Raji (cell line): Measurements from ENCODE around the gene NR4A1.

ENCODE experiments used
- POLR2A ChIP-seq: IDR thresholded peaks from 2 replicates; pipeline ENCODE4 v1.6.1; 2011; ENCODE audit warnings: low read depth, low read length, control low read depth; ENCODE audit not compliant: insufficient read depth

Gene NR4A1

GRCh38 chr12:52011602-52012214 is 39.5 kb upstream of the NR4A1 start:
- TF ChIP-seq POLR2A = no peak

- TF ChIP-seq POLR2A = no peak
These were observed 37.5 kb upstream of the NR4A1 start for GRCh38 chr12:52013626-52014310.

- TF ChIP-seq POLR2A = no peak
These were observed 36.4 kb upstream of the NR4A1 start for GRCh38 chr12:52014567-52015530.

GRCh38 chr12:52015532-52016041 is 35.7 kb upstream of the NR4A1 start:
- TF ChIP-seq POLR2A = no peak

GRCh38 chr12:52018433-52019112 is 32.7 kb upstream of the NR4A1 start:
- no peak for TF ChIP-seq POLR2A

GRCh38 chr12:52019113-52019770 is 32.0 kb upstream of the NR4A1 start:
- no peak for TF ChIP-seq POLR2A

GRCh38 chr12:52020539-52021336 is 30.5 kb upstream of the NR4A1 start:
- TF ChIP-seq POLR2A = no peak

- TF ChIP-seq POLR2A = no peak
These were observed 28.4 kb upstream of the NR4A1 start for GRCh38 chr12:52022841-52023181.

- no peak for TF ChIP-seq POLR2A
These were observed 27.9 kb upstream of the NR4A1 start for GRCh38 chr12:52023182-52023975.

- TF ChIP-seq POLR2A = no peak
These were observed 27.1 kb upstream of the NR4A1 start for GRCh38 chr12:52023976-52024688.

GRCh38 chr12:52024845-52025230 is 26.4 kb upstream of the NR4A1 start:
- TF ChIP-seq POLR2A = no peak

- TF ChIP-seq POLR2A = no peak
These were observed 25.0 kb upstream of the NR4A1 start for GRCh38 chr12:52026263-52026662.
